CD14-positive monocyte (primary cell): ENCODE results near the gene FBN2. TPM values are rescaled to one million over a fixed set of nuclear protein-coding genes. Genes with fewer than 3 reads are reported as not detected.

Experiments used
- DNase-seq, 3 donors: peaks; one replicate each; pipeline ENCODE4 v3.0.0-alpha.2; 2011 to 2022
- H2AFZ ChIP-seq: 2 replicates; pipeline ENCODE4 v1.6.0; 2012; ENCODE audit warnings: mild to moderate bottlenecking, low read depth, low read length, inconsistent platforms; ENCODE audit not compliant: insufficient read depth, poor library complexity, severe bottlenecking
- H3K27ac ChIP-seq, 2 donors: 1 replicate in 1 of 2; 2 replicates in 1 of 2; pipeline ENCODE4 v1.5.1; 2012 to 2013; ENCODE audit warnings: low read length in 2 of 2, control low read depth in 1 of 2, inconsistent platforms in 1 of 2, low read depth in 1 of 2, mild to moderate bottlenecking in 1 of 2
- H3K27me3 ChIP-seq, 2 donors: one replicate each; pipeline versions ENCODE4 v1.6.0 to v1.6.1; 2011 to 2013; ENCODE audit warnings: low read length in 2 of 2; ENCODE audit not compliant: control insufficient read depth in 2 of 2, insufficient read depth in 2 of 2
- H3K36me3 ChIP-seq, 2 donors: replicated peaks in 1 of 2; 1 replicate in 1 of 2; 2 replicates in 1 of 2; pipeline versions ENCODE4 v1.5.1 to v1.6.1; 2012 to 2013; ENCODE audit warnings: low read length in 2 of 2, control low read depth in 1 of 2, inconsistent platforms in 1 of 2, mild to moderate bottlenecking in 1 of 2; ENCODE audit not compliant: insufficient read depth in 2 of 2, control insufficient read depth in 1 of 2
- H3K4me1 ChIP-seq, 2 donors: 1 replicate in 1 of 2; 2 replicates in 1 of 2; pipeline versions ENCODE4 v1.5.1 to v1.6.1; 2012 to 2013; ENCODE audit warnings: low read length in 2 of 2, control low read depth in 1 of 2, inconsistent platforms in 1 of 2, mild to moderate bottlenecking in 1 of 2, moderate library complexity in 1 of 2; ENCODE audit not compliant: insufficient read depth in 2 of 2, control insufficient read depth in 1 of 2
- H3K4me2 ChIP-seq: replicated peaks from 2 replicates; pipeline ENCODE3; 2012; ENCODE audit warnings: low read length, moderate library complexity, mild to moderate bottlenecking; ENCODE audit not compliant: poor library complexity, severe bottlenecking; ENCODE audit errors: extremely low read depth
- H3K4me3 ChIP-seq, 3 experiments: fragments of 200-600 bp in 1 of 3; sonication (generic) in 1 of 3; replicated peaks in 1 of 3; 1 replicate in 2 of 3; 2 replicates in 1 of 3; pipeline ENCODE4 v1.5.1; 2011 to 2013; ENCODE audit warnings: low read length in 3 of 3, mild to moderate bottlenecking in 3 of 3, control low read depth in 2 of 3, low read depth in 2 of 3, inconsistent platforms in 1 of 3, moderate library complexity in 1 of 3
- H3K79me2 ChIP-seq: 2 replicates; pipeline ENCODE4 v1.6.0; 2012; ENCODE audit warnings: mild to moderate bottlenecking, control low read depth, inconsistent platforms, low read length, moderate library complexity; ENCODE audit not compliant: insufficient read depth
- H3K9ac ChIP-seq: 2 replicates; pipeline ENCODE4 v1.6.0; 2017; ENCODE audit warnings: low read length, mild to moderate bottlenecking; ENCODE audit not compliant: insufficient read depth, poor library complexity, severe bottlenecking
- H3K9me3 ChIP-seq, 2 donors: replicated peaks in 1 of 2; 1 replicate in 1 of 2; 2 replicates in 1 of 2; pipeline versions ENCODE4 v1.5.1 to v1.6.1; 2012 to 2013; ENCODE audit warnings: low read length in 2 of 2, control low read depth in 1 of 2; ENCODE audit not compliant: control insufficient read depth in 1 of 2, insufficient read depth in 1 of 2
- H4K20me1 ChIP-seq: 2 replicates; pipeline ENCODE4 v1.6.0; 2012; ENCODE audit warnings: mild to moderate bottlenecking, low read length, control low read depth, moderate library complexity; ENCODE audit not compliant: insufficient read depth
- H3K27ac Mint-ChIP-seq, 7 donors: one replicate each; pipeline ENCODE4 v1.8.0; 2020; ENCODE audit warnings: mild to moderate bottlenecking in 7 of 7, mixed read lengths in 7 of 7, moderate library complexity in 6 of 7, inconsistent platforms in 2 of 7
- H3K27me3 Mint-ChIP-seq, 3 donors: one replicate each; pipeline ENCODE4 v1.8.0; 2021 to 2022; ENCODE audit warnings: low read depth in 3 of 3, mild to moderate bottlenecking in 3 of 3, mixed read lengths in 3 of 3, moderate library complexity in 3 of 3, inconsistent platforms in 1 of 3
- H3K36me3 Mint-ChIP-seq, 2 donors: one replicate each; pipeline ENCODE4 v1.8.0; 2020; ENCODE audit warnings: mixed read lengths in 2 of 2, inconsistent platforms in 1 of 2, mild to moderate bottlenecking in 1 of 2
- H3K4me1 Mint-ChIP-seq: one replicate; pipeline ENCODE4 v1.8.0; 2020; ENCODE audit warnings: mild to moderate bottlenecking, mixed read lengths
- H3K4me3 Mint-ChIP-seq, 2 donors: one replicate each; pipeline ENCODE4 v1.8.0; 2020; ENCODE audit warnings: mild to moderate bottlenecking in 2 of 2, mixed read lengths in 2 of 2, moderate library complexity in 1 of 2
- H3K9me3 Mint-ChIP-seq, 7 donors: one replicate each; pipeline ENCODE4 v1.8.0; 2020 to 2022; ENCODE audit warnings: mixed read lengths in 7 of 7, mild to moderate bottlenecking in 6 of 7, moderate library complexity in 6 of 7, inconsistent platforms in 2 of 7
- WGBS: methylation state at CpG from one replicate; pipeline ENCODE4 v1.1.5; 2013; ENCODE audit warnings: missing lambda C conversion rate; ENCODE audit not compliant: insufficient coverage; 5-methylcytosine and 5-hydroxymethylcytosine counted together
- intact Hi-C, 2 donors: fragments of 100-400 bp; cut with micrococcal nuclease; formaldehyde crosslinking; loops; one replicate each; pipeline versions ENCODE4 v1.15.0 to v1.15.1; 2023
- polyA plus RNA-seq, 3 donors: library from polyadenylated mRNA; depleted of rRNA in 1 of 3; unstranded in 2 of 3; stranded (reverse) in 1 of 3; fragments of 300-500 nt in 2 of 3; fragments of >200 nt in 1 of 3; fragmentation: Illumina TruSeq in 2 of 3; gene quantifications; 1 replicate in 2 of 3; 2 replicates in 1 of 3; pipeline ENCODE4 v1.2.3, GENCODE V29; 2012 to 2021
- TF ChIP-seq, protein P1 (sequence below): fragments of 200-600 bp; IDR thresholded peaks from one replicate; pipeline ENCODE4 v1.8.0; 2022; ENCODE audit warnings: antibody characterized with exemption, mild to moderate bottlenecking

FBN2 gene
- polyA plus RNA-seq, 3 donors, result 0.85 to 19.3 (median 4.2) TPM

DNA sequence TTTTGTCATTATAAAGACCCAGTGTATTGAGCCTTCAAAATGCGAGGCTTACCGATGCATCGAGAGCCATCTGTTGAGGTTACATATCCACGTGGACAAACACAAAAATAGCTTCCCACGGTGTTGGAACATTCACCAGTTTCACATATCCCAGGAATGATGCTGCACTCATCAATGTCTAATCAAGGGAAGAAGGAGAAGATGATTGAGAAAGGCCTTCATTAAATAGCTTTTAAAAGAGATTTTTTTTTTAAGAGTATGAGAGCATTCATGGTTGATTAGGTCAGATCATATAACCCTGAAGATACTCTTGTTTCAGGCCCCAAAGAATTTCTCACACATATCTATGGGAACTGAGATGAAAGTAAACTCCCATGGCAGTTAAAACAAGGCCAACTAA lies 129.4 kb downstream of the FBN2 start:
- H3K36me3 ChIP-seq, result peaks cover 14 to 60% of the 10 kb centered on the region in 2 donors
- peaks cover 2% of the 10 kb centered on the region for H3K4me1 Mint-ChIP-seq
- no peaks in the 10 kb centered on the region for H3K27me3 Mint-ChIP-seq
- no peak overlapping the region for H3K4me3 ChIP-seq
- H3K27ac Mint-ChIP-seq, result no peak overlapping the region
- TF ChIP-seq, protein P1, sequence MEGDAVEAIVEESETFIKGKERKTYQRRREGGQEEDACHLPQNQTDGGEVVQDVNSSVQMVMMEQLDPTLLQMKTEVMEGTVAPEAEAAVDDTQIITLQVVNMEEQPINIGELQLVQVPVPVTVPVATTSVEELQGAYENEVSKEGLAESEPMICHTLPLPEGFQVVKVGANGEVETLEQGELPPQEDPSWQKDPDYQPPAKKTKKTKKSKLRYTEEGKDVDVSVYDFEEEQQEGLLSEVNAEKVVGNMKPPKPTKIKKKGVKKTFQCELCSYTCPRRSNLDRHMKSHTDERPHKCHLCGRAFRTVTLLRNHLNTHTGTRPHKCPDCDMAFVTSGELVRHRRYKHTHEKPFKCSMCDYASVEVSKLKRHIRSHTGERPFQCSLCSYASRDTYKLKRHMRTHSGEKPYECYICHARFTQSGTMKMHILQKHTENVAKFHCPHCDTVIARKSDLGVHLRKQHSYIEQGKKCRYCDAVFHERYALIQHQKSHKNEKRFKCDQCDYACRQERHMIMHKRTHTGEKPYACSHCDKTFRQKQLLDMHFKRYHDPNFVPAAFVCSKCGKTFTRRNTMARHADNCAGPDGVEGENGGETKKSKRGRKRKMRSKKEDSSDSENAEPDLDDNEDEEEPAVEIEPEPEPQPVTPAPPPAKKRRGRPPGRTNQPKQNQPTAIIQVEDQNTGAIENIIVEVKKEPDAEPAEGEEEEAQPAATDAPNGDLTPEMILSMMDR, result no peak
- 98% methylated on average over 5 of the region's 5 CpGs for WGBS
- no peaks in the 10 kb centered on the region for H3K4me1 ChIP-seq
- no peaks in the 10 kb centered on the region for H3K9me3 ChIP-seq
- H3K79me2 ChIP-seq, result no peaks in the 10 kb centered on the region
- no peak overlapping the region for H3K4me2 ChIP-seq
- peaks cover 38 to 39% of the 10 kb centered on the region in 2 donors for H3K36me3 Mint-ChIP-seq
- no peak overlapping the region for H2AFZ ChIP-seq
- peaks cover 0 to 6% (median 0%) of the 10 kb centered on the region in 7 donors for H3K9me3 Mint-ChIP-seq
- DNase-seq, result no peak
- H3K27ac ChIP-seq, result no peak overlapping the region
- no peaks in the 10 kb centered on the region for H4K20me1 ChIP-seq
- H3K27me3 ChIP-seq, result no peaks in the 10 kb centered on the region
- H3K4me3 Mint-ChIP-seq, result no peak overlapping the region
- H3K9ac ChIP-seq, result no peak overlapping the region
- intact Hi-C loops, result no loop called here

DNA sequence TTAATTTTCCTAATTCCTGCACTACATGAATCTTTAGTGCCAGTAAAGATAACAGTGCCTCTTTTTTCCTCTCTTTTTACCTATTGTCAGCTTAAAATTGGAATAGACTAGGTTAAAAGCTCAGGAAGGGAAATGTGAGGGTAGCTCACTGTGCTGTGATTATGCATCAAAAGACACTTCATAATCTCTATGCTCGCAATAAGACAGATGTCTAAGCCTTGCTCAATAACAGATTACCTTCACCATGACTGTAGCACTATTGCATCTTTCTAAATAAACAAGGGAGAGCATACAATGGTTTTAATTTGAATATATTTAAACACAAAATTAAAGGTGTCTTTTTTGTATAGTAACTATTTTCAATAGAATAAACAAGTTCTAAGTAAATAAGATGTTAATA lies 130.1 kb downstream of the FBN2 start:
- no CpG with 5 or more reads among the region's 1 CpG for WGBS
- intact Hi-C loops, result no loop called here
- Mint-ChIP-seq H3K9me3 (peaks cover 0 to 6% (median 0%) of the 10 kb centered on the region in 7 donors), H3K4me3 (no peak overlapping the region), H3K27ac (no peak overlapping the region), H3K36me3 (peaks cover 38 to 39% of the 10 kb centered on the region in 2 donors), H3K27me3 (no peaks in the 10 kb centered on the region), H3K4me1 (peaks cover 2% of the 10 kb centered on the region)
- H3K9ac ChIP-seq, result no peak overlapping the region
- no peaks in the 10 kb centered on the region for H3K27me3 ChIP-seq
- no peak overlapping the region for H3K27ac ChIP-seq
- no peak overlapping the region for H2AFZ ChIP-seq
- no peak overlapping the region for H3K4me2 ChIP-seq
- no peaks in the 10 kb centered on the region for H3K4me1 ChIP-seq
- no peaks in the 10 kb centered on the region for H3K79me2 ChIP-seq
- TF ChIP-seq, protein P1, result no peak
- H3K4me3 ChIP-seq, result no peak overlapping the region
- no peak for DNase-seq
- no peaks in the 10 kb centered on the region for H4K20me1 ChIP-seq
- no peaks in the 10 kb centered on the region for H3K9me3 ChIP-seq
- peaks cover 14 to 60% of the 10 kb centered on the region in 2 donors for H3K36me3 ChIP-seq
